ENCODE data around the gene RPL32. TPM values are rescaled to one million over a fixed set of nuclear protein-coding genes. Genes with fewer than 3 reads are reported as not detected.
"Not testable (repeated sequence)": the region's sequence is repeated elsewhere in the genome, so short reads cannot be mapped to it uniquely, and the experiment has no call there.

RPL32 gene
- polyA plus RNA-seq, 1 donor from 2014 or later = 1,160 TPM

DNA sequence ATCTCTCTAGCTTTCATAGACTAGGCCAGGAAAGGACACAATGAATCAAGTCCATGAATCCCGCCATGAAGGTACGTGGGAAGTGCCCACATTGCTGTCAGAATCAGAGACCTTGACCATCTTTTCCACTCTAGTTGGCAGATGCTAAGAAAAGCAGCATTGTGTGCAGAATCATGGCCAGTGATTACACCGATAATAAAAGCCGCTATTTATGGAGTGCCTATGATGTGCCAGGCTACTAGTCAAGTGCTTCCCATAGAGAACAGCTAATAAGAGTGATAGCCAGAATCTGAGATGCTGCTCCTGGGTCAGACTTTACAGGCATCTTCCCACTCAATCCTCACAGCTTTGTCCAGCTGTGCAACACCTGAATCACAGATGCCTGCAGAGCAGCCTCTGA is 13.2 kb upstream of the RPL32 start:
- Histone ChIP-seq H3K79me2 (replicated peaks; ENCODE audit: insufficient read depth, low read length) (no peaks in the 10 kb centered on the region), H3K4me2 (ENCODE audit: low read length) (no peak overlapping the region), H4K20me1 (ENCODE audit: insufficient read depth) (no peaks in the 10 kb centered on the region), H2AFZ (ENCODE audit: low read depth, low read length) (no peak overlapping the region), H3K36me3 (ENCODE audit: insufficient read depth, low read length) (no peaks in the 10 kb centered on the region), H3K9me3 (ENCODE audit: low read length) (no peaks in the 10 kb centered on the region), H3K9me2 (ENCODE audit: insufficient read depth, low read length) (no peaks in the 10 kb centered on the region), H3F3A (ENCODE audit: insufficient read depth, low read length, poor library complexity, severe bottlenecking) (no peaks in the 10 kb centered on the region), H3K27ac (ENCODE audit: low read length) (no peak overlapping the region), H3K27me3 (ENCODE audit: insufficient read depth, low read depth, low read length) (no peaks in the 10 kb centered on the region), H3K4me3 (ENCODE audit: low read length) (no peak overlapping the region), H3K9ac (ENCODE audit: low read length) (no peak overlapping the region)
- no peak for TF ChIP-seq EZH2 (IDR thresholded peaks at IDR 0.05; ENCODE audit: borderline replicate concordance, insufficient read depth, low read length, poor library complexity, severe bottlenecking)
- TF ChIP-seq TAF1 (IDR thresholded peaks at IDR 0.05; ENCODE audit: low read depth) = no peak
- no peak for TF ChIP-seq RAD21 (conservative IDR thresholded peaks at IDR 0.05)
- no peak for TF ChIP-seq CTCF (IDR thresholded peaks at IDR 0.05; ENCODE audit: poor library complexity, severe bottlenecking)
- TF ChIP-seq MXI1 (conservative IDR thresholded peaks at IDR 0.05; ENCODE audit: poor library complexity, severe bottlenecking) = no peak
- TF ChIP-seq REST (IDR thresholded peaks at IDR 0.05; ENCODE audit: borderline replicate concordance) = no peak
- TF ChIP-seq SMC3 (conservative IDR thresholded peaks at IDR 0.05; ENCODE audit: poor library complexity) = no peak
- TF ChIP-seq EP300 (conservative IDR thresholded peaks at IDR 0.05; ENCODE audit: poor library complexity, severe bottlenecking) = no peak
- TF ChIP-seq POLR2AphosphoS5 (IDR thresholded peaks at IDR 0.05) = no peak

- not testable (repeated sequence) for H3K36me3 ChIP-seq (ENCODE audit: insufficient read depth, low read length); H4K20me1 ChIP-seq (ENCODE audit: insufficient read depth); H3K9ac ChIP-seq (ENCODE audit: low read length); H3K27me3 ChIP-seq (ENCODE audit: insufficient read depth, low read depth, low read length); H3K9me2 ChIP-seq (ENCODE audit: insufficient read depth, low read length); H2AFZ ChIP-seq (ENCODE audit: low read depth, low read length); H3F3A ChIP-seq (ENCODE audit: insufficient read depth, low read length, poor library complexity, severe bottlenecking); H3K27ac ChIP-seq (ENCODE audit: low read length); H3K4me3 ChIP-seq (ENCODE audit: low read length); H3K79me2 ChIP-seq (replicated peaks; ENCODE audit: insufficient read depth, low read length); H3K9me3 ChIP-seq (ENCODE audit: low read length); H3K4me2 ChIP-seq (ENCODE audit: low read length)
These were observed 12.5 kb upstream of the RPL32 start for GRCh38 chr3:12853847-12854246.

DNA sequence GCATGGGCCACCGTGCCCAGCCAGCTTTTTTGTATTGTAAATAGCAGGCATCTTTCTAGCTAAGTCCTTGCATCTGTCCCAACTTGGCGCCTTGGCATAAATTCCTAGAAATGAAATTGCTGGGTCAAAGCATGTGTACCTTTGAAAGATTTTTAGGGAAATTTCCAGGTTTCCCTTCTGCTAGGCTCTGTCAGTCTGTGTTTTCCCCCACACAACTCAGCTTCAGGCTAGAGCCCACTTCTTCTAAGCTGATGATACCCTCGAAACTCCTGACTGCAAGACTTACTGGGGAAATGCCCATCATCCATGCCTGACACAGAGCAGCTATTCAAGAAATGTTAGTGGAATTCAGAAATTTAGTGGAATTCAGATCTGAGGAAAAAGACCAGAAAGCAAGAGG is 10.8 kb upstream of the RPL32 start:
- no peaks in the 10 kb centered on the region for H3K9me2 ChIP-seq (ENCODE audit: insufficient read depth, low read length)
- TF ChIP-seq POLR2AphosphoS5 (IDR thresholded peaks at IDR 0.05) (no peak), TAF1 (IDR thresholded peaks at IDR 0.05; ENCODE audit: low read depth) (no peak), CTCF (IDR thresholded peaks at IDR 0.05; ENCODE audit: poor library complexity, severe bottlenecking) (no peak), RAD21 (conservative IDR thresholded peaks at IDR 0.05) (no peak), EZH2 (IDR thresholded peaks at IDR 0.05; ENCODE audit: borderline replicate concordance, insufficient read depth, low read length, poor library complexity, severe bottlenecking) (no peak), MXI1 (conservative IDR thresholded peaks at IDR 0.05; ENCODE audit: poor library complexity, severe bottlenecking) (no peak), REST (IDR thresholded peaks at IDR 0.05; ENCODE audit: borderline replicate concordance) (no peak), EP300 (conservative IDR thresholded peaks at IDR 0.05; ENCODE audit: poor library complexity, severe bottlenecking) (no peak), SMC3 (conservative IDR thresholded peaks at IDR 0.05; ENCODE audit: poor library complexity) (no peak)
- no peaks in the 10 kb centered on the region for H3F3A ChIP-seq (ENCODE audit: insufficient read depth, low read length, poor library complexity, severe bottlenecking)
- no peaks in the 10 kb centered on the region for H3K27me3 ChIP-seq (ENCODE audit: insufficient read depth, low read depth, low read length)
- no peaks in the 10 kb centered on the region for H3K79me2 ChIP-seq (replicated peaks; ENCODE audit: insufficient read depth, low read length)
- H2AFZ ChIP-seq (ENCODE audit: low read depth, low read length) = no peak overlapping the region
- H3K4me3 ChIP-seq (ENCODE audit: low read length) = no peak overlapping the region
- no peak overlapping the region for H3K9ac ChIP-seq (ENCODE audit: low read length)
- H4K20me1 ChIP-seq (ENCODE audit: insufficient read depth) = no peaks in the 10 kb centered on the region
- no peak overlapping the region for H3K27ac ChIP-seq (ENCODE audit: low read length)
- H3K36me3 ChIP-seq (ENCODE audit: insufficient read depth, low read length) = no peaks in the 10 kb centered on the region
- H3K9me3 ChIP-seq (ENCODE audit: low read length) = no peaks in the 10 kb centered on the region
- no peak overlapping the region for H3K4me2 ChIP-seq (ENCODE audit: low read length)
